ENCODE measurements around the gene RBM20.

GRCh38 chr10:110827875-110828274, 183.7 kb downstream of the RBM20 start:
- TF ChIP-seq CTCF (IDR thresholded peaks at IDR 0.05 in 4 of 5, conservative IDR thresholded peaks at IDR 0.05 in 1 of 5) = no peak
- no peak for TF ChIP-seq POLR2A (IDR thresholded peaks at IDR 0.05)
